H1 (cell line): ENCODE results near the gene FCRL6. TPM values are rescaled to one million over a fixed set of nuclear protein-coding genes. Genes with fewer than 3 reads are reported as not detected.

Experiments used
- MAX ChIP-seq: IDR thresholded peaks from 2 replicates; pipeline ENCODE4 v1.6.1; 2012; ENCODE audit warnings: inconsistent platforms
- POU5F1 ChIP-seq: IDR thresholded peaks from 2 replicates; pipeline ENCODE4 v1.6.1; 2011; ENCODE audit warnings: low read depth, mild to moderate bottlenecking, low read length, moderate library complexity
- SIN3A ChIP-seq, 2 experiments: IDR thresholded peaks in 1 of 2; conservative IDR thresholded peaks in 1 of 2; 2 replicates each; pipeline ENCODE4 v1.6.1; 2011 to 2012; ENCODE audit warnings: low read length in 2 of 2, improper control_type of control experiment in 1 of 2, low read depth in 1 of 2, mild to moderate bottlenecking in 1 of 2
- polyA plus RNA-seq, 7 experiments: library from polyadenylated mRNA; depleted of rRNA in 3 of 7; stranded (reverse) in 5 of 7; unstranded in 2 of 7; fragments of >200 nt in 5 of 7; fragments of 200-250 nt in 2 of 7; gene quantifications; 1 replicate in 5 of 7; 2 replicates in 1 of 7; 4 replicates in 1 of 7; pipeline versions ENCODE4 v1.2.1 to v1.2.3, GENCODE V29; 2011 to 2013; ENCODE audit warnings: missing spikeins in 2 of 7, mixed read lengths in 2 of 7
- total RNA-seq: library from RNA; stranded (reverse); fragmentation: NEBNext Ultra II Directional; extraction: Animal tissue kit (Norgen Biotek cat#: 25700); gene quantifications from 2 replicates; pipeline ENCODE4 v1.2.1, GENCODE V29; 2021

FCRL6 gene
- total and polyA plus RNA-seq, 2 of the 8 experiments (the other 6 are each of a cell fraction or from before 2014, with no cell fraction given), result not detected

GRCh38 chr1:159771127-159771895 lies 30.8 kb upstream of the FCRL6 start (continued):
- no peak for TF ChIP-seq MAX
- TF ChIP-seq SIN3A (conservative IDR thresholded peaks at IDR 0.05 in 1 of 2, IDR thresholded peaks at IDR 0.05 in 1 of 2; ENCODE audit: low read depth in 1 of 2, low read length in 2 of 2), result no peak
- no peak for TF ChIP-seq POU5F1
